ENCODE measurements around the gene WSCD2.
"Not testable (repeated sequence)": the region's sequence is repeated elsewhere in the genome, so short reads cannot be mapped to it uniquely, and the experiment has no call there.

WSCD2 gene

GRCh38 chr12:108198043-108198442 is 69.0 kb downstream of the WSCD2 start:
- no peak for DNase-seq (ENCODE audit: low spot score)

GRCh38 chr12:108199106-108199505 is 70.0 kb downstream of the WSCD2 start:
- no peak for DNase-seq (ENCODE audit: low spot score)

GRCh38 chr12:108201808-108202207 is 72.7 kb downstream of the WSCD2 start:
- no peak for DNase-seq (ENCODE audit: low spot score)

- DNase-seq (ENCODE audit: low spot score): no peak
These were observed 75.3 kb downstream of the WSCD2 start for GRCh38 chr12:108204117-108204987.

GRCh38 chr12:108205864-108206263 is 76.8 kb downstream of the WSCD2 start:
- no peak for DNase-seq (ENCODE audit: low spot score)

- DNase-seq (ENCODE audit: low spot score): no peak
These were observed 79.0 kb downstream of the WSCD2 start for GRCh38 chr12:108207791-108208730.

GRCh38 chr12:108210001-108210400 is 80.9 kb downstream of the WSCD2 start:
- no peak for DNase-seq (ENCODE audit: low spot score)

- DNase-seq (ENCODE audit: low spot score): no peak
These were observed 82.1 kb downstream of the WSCD2 start for GRCh38 chr12:108211157-108211556.

- DNase-seq (ENCODE audit: low spot score): no peak
These were observed 84.9 kb downstream of the WSCD2 start for GRCh38 chr12:108213871-108214445.

GRCh38 chr12:108214486-108214885 is 85.4 kb downstream of the WSCD2 start:
- peak; percentile 22 for DNase-seq (ENCODE audit: low spot score)

- no peak for DNase-seq (ENCODE audit: low spot score)
These were observed 86.4 kb downstream of the WSCD2 start for GRCh38 chr12:108215458-108215857.

GRCh38 chr12:108218921-108219320 is 89.8 kb downstream of the WSCD2 start:
- no peak for DNase-seq (ENCODE audit: low spot score)

GRCh38 chr12:108225101-108225500 is 96.0 kb downstream of the WSCD2 start:
- not testable (repeated sequence) for DNase-seq (ENCODE audit: low spot score)

- DNase-seq (ENCODE audit: low spot score): no peak
These were observed 97.8 kb downstream of the WSCD2 start for GRCh38 chr12:108226866-108227265.

- DNase-seq (ENCODE audit: low spot score): no peak
These were observed 99.7 kb downstream of the WSCD2 start for GRCh38 chr12:108228746-108229145.

GRCh38 chr12:108231109-108231905 is 102.2 kb downstream of the WSCD2 start:
- no peak for DNase-seq (ENCODE audit: low spot score)

GRCh38 chr12:108231909-108232434 is 102.9 kb downstream of the WSCD2 start:
- DNase-seq (ENCODE audit: low spot score): no peak

GRCh38 chr12:108232565-108232964 is 103.5 kb downstream of the WSCD2 start:
- no peak for DNase-seq (ENCODE audit: low spot score)

- DNase-seq (ENCODE audit: low spot score): no peak
These were observed 105.1 kb downstream of the WSCD2 start for GRCh38 chr12:108234158-108234557.

GRCh38 chr12:108235197-108235984 is 106.3 kb downstream of the WSCD2 start:
- no peak for DNase-seq (ENCODE audit: low spot score)

GRCh38 chr12:108235985-108236263 is 106.8 kb downstream of the WSCD2 start:
- no peak for DNase-seq (ENCODE audit: low spot score)

Measured in hepatic stellate cell (primary cell).